Stimulated activated CD4-positive, alpha-beta T cell treated with anti-CD3 and anti-CD28 coated beads, Interleukin-2, amount 100 ng/mL, for 24 hours (primary cell): ENCODE results near the gene NACA.
"Not testable (repeated sequence)": the region's sequence is repeated elsewhere in the genome, so short reads cannot be mapped to it uniquely, and the experiment has no call there.

Source experiments
- DNase-seq, 2 donors: peaks; one replicate each; pipeline ENCODE4 v3.0.0-alpha.2; 2020

NACA gene

GRCh38 chr12:56724972-56725722 lies at the start of gene NACA:
Gene NACA, minus strand, starts transcription at chr12:56725299. Its CDS starts 778 bp downstream, at chr12:56724521.
- DNase-seq = peak; percentile 98 to 99

GRCh38 chr12:56773113-56773512 lies 48.0 kb upstream of the NACA start:
- no peak for DNase-seq

- DNase-seq = no peak
Measured at GRCh38 chr12:56772625-56773024, 47.5 kb upstream of the NACA start.

- DNase-seq = no peak
Measured at GRCh38 chr12:56769868-56770267, 44.8 kb upstream of the NACA start.

GRCh38 chr12:56768424-56768823 lies 43.3 kb upstream of the NACA start:
- no peak for DNase-seq

- DNase-seq = no peak
Measured at GRCh38 chr12:56766535-56766934, 41.4 kb upstream of the NACA start.

- no peak for DNase-seq
Measured at GRCh38 chr12:56763753-56764657, 38.9 kb upstream of the NACA start.

- DNase-seq = no peak
Measured at GRCh38 chr12:56761812-56762211, 36.7 kb upstream of the NACA start.

- DNase-seq = no peak
Measured at GRCh38 chr12:56760460-56760859, 35.4 kb upstream of the NACA start.

- no peak for DNase-seq
Measured at GRCh38 chr12:56759263-56759908, 34.3 kb upstream of the NACA start.

GRCh38 chr12:56758728-56759262 lies 33.7 kb upstream of the NACA start:
- no peak for DNase-seq

- not testable (repeated sequence) for DNase-seq
Measured at GRCh38 chr12:56757971-56758370, 32.9 kb upstream of the NACA start.

- DNase-seq = no peak
Measured at GRCh38 chr12:56753566-56753965, 28.5 kb upstream of the NACA start.

- peak; percentile 87 to 93 for DNase-seq
Measured at GRCh38 chr12:56751712-56752598, 26.9 kb upstream of the NACA start, which contains the start of gene PRIM1. Gene PRIM1, minus strand, starts transcription at chr12:56752323. Its CDS starts 25 bp downstream, at chr12:56752298.

GRCh38 chr12:56750596-56750995 lies 25.5 kb upstream of the NACA start:
- DNase-seq = not testable (repeated sequence)

- DNase-seq = no peak
Measured at GRCh38 chr12:56749853-56750252, 24.8 kb upstream of the NACA start.

GRCh38 chr12:56749359-56749758 lies 24.3 kb upstream of the NACA start:
- DNase-seq = no peak

GRCh38 chr12:56728139-56728861 lies 3.2 kb upstream of the NACA start:
- no peak for DNase-seq

GRCh38 chr12:56726196-56726675 lies 1.1 kb upstream of the NACA start:
- DNase-seq = not testable (repeated sequence)

- no peak for DNase-seq
Measured at GRCh38 chr12:56725723-56726102, 614 bp upstream of the NACA start.

GRCh38 chr12:56724701-56724971 lies 463 bp downstream of the NACA start:
- DNase-seq = peak in 1 of 2 donors; percentile 38
